Ovary (tissue), 3 donors: ENCODE data around the gene CYFIP1.

Experiments used
- EP300 ChIP-seq: sonication (generic); formaldehyde crosslinking; IDR thresholded peaks from one replicate; pipeline ENCODE4 v1.6.1; 2017; ENCODE audit warnings: antibody characterized with exemption
- TF ChIP-seq, protein P1 (sequence below), 3 donors: fragments of 450-650 bp in 2 of 3; fragments of 200-600 bp in 1 of 3; IDR thresholded peaks; one replicate each; pipeline versions ENCODE4 v1.5.1 to v1.8.0; 2016 to 2022; ENCODE audit warnings: antibody characterized with exemption in 3 of 3, mild to moderate bottlenecking in 1 of 3
- donor health status: DM: no; HTN: no; CAD: no.

DNA sequence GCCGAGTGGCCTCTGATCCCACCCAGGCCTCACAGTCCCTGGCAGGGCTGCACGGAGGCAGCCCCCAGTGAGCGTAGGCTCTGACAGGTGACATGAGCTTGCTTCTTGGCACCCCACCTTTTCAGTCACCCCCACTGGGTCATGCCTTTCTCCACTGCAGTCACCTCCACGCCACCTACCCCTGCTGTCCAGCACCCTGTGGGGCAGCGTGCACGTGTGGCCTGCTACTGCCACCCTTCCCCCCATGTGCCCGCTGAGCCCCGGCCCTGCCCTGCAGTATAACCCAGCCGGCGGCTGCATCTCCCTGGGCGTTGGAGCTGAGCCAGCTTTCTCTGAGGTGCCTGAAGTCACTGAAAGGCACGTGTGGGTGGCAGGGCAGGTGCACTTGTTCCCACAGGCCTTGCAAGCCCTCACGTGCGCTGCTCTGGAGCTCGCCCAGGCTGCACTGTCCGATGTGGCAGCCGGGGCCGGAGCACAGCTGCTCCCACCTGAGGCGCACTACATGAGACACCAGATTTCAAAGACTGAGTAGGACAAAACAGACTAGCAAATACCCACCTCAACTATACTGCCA, 76.1 kb downstream of the CYFIP1 start:
- TF ChIP-seq EP300, result no peak
- TF ChIP-seq, protein P1, sequence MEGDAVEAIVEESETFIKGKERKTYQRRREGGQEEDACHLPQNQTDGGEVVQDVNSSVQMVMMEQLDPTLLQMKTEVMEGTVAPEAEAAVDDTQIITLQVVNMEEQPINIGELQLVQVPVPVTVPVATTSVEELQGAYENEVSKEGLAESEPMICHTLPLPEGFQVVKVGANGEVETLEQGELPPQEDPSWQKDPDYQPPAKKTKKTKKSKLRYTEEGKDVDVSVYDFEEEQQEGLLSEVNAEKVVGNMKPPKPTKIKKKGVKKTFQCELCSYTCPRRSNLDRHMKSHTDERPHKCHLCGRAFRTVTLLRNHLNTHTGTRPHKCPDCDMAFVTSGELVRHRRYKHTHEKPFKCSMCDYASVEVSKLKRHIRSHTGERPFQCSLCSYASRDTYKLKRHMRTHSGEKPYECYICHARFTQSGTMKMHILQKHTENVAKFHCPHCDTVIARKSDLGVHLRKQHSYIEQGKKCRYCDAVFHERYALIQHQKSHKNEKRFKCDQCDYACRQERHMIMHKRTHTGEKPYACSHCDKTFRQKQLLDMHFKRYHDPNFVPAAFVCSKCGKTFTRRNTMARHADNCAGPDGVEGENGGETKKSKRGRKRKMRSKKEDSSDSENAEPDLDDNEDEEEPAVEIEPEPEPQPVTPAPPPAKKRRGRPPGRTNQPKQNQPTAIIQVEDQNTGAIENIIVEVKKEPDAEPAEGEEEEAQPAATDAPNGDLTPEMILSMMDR (IDR thresholded peaks at IDR 0.05), result no peak
